Keratinocyte (primary cell): ENCODE data around the gene TAF7. TPM values are rescaled to one million over a fixed set of nuclear protein-coding genes. Genes with fewer than 3 reads are reported as not detected.

Experiments used
- DNase-seq: peaks from one replicate; pipeline ENCODE4 v3.0.0-alpha.2; 2011; ENCODE audit warnings: low read depth, missing footprints, low spot score
- FAIRE-seq: peaks from 2 replicates; lab custom pipeline; 2011; peaks lifted over from hg19 to GRCh38; lab: Jason Lieb, UNC
- H2AFZ ChIP-seq: 2 replicates; pipeline ENCODE4 v1.6.0; 2012; ENCODE audit warnings: low read length, control low read depth, inconsistent platforms; ENCODE audit not compliant: control insufficient read depth
- H3K27ac ChIP-seq: 2 replicates; pipeline ENCODE4 v1.5.1; 2011; ENCODE audit warnings: low read length; ENCODE audit not compliant: control insufficient read depth, insufficient read depth
- H3K27me3 ChIP-seq: 3 replicates; pipeline ENCODE4 v1.6.0; 2011; ENCODE audit warnings: low read length; ENCODE audit not compliant: control insufficient read depth, insufficient read depth; ENCODE audit errors: extremely low read depth
- H3K36me3 ChIP-seq, 2 experiments: 2 replicates in 1 of 2; 3 replicates in 1 of 2; pipeline ENCODE4 v1.5.1; 2011; ENCODE audit warnings: low read length in 2 of 2, mild to moderate bottlenecking in 1 of 2; ENCODE audit not compliant: control insufficient read depth in 2 of 2, insufficient read depth in 2 of 2; ENCODE audit errors: extremely low read depth in 1 of 2
- H3K4me1 ChIP-seq: 3 replicates; pipeline ENCODE4 v1.5.1; 2011; ENCODE audit warnings: low read length; ENCODE audit not compliant: control insufficient read depth, insufficient read depth; ENCODE audit errors: extremely low read depth
- H3K4me2 ChIP-seq: 3 replicates; pipeline ENCODE4 v1.6.0; 2011; ENCODE audit warnings: low read depth, low read length; ENCODE audit not compliant: control insufficient read depth, insufficient read depth; ENCODE audit errors: extremely low read depth
- H3K4me3 ChIP-seq, 3 experiments: fragments of 200-600 bp in 1 of 3; sonication (generic) in 1 of 3; 2 replicates in 2 of 3; 3 replicates in 1 of 3; pipeline ENCODE4 v1.5.1; 2011 to 2016; ENCODE audit warnings: low read length in 3 of 3, mild to moderate bottlenecking in 3 of 3, control low read depth in 2 of 3, inconsistent platforms in 1 of 3, low read depth in 1 of 3, mixed read lengths in 1 of 3, mixed run types in 1 of 3, moderate library complexity in 1 of 3; ENCODE audit not compliant: control insufficient read depth in 2 of 3, insufficient read depth in 2 of 3; ENCODE audit errors: extremely low read depth in 1 of 3
- H3K79me2 ChIP-seq: 2 replicates; pipeline ENCODE4 v1.6.0; 2012; ENCODE audit warnings: low read length; ENCODE audit not compliant: control insufficient read depth, insufficient read depth
- H3K9ac ChIP-seq: 3 replicates; pipeline ENCODE4 v1.6.0; 2011; ENCODE audit warnings: low read length; ENCODE audit not compliant: control insufficient read depth, insufficient read depth; ENCODE audit errors: extremely low read depth
- H3K9me1 ChIP-seq: 3 replicates; pipeline ENCODE4 v1.6.0; 2011; ENCODE audit warnings: low read length; ENCODE audit not compliant: control insufficient read depth, insufficient read depth; ENCODE audit errors: extremely low read depth
- H3K9me3 ChIP-seq: 2 replicates; pipeline ENCODE4 v1.5.1; 2012; ENCODE audit warnings: low read depth, low read length; ENCODE audit not compliant: control insufficient read depth
- H4K20me1 ChIP-seq: 3 replicates; pipeline ENCODE4 v1.6.0; 2011; ENCODE audit warnings: low read length; ENCODE audit not compliant: control insufficient read depth, insufficient read depth; ENCODE audit errors: extremely low read depth
- EZH2 ChIP-seq: IDR thresholded peaks from one replicate; pipeline ENCODE4 v1.6.1; 2012; ENCODE audit warnings: inconsistent platforms, mild to moderate bottlenecking, low read length, moderate library complexity
- dilution Hi-C: fragments of 300-500 bp; cut with MboI; formaldehyde crosslinking; loops from one replicate; pipeline ENCODE4 v1.7.0; 2020; ENCODE audit warnings: low sequenced_read_pairs; ENCODE audit not compliant: extremely low pct_ligation_motif_present
- polyA plus RNA-seq, 5 experiments: library from polyadenylated mRNA; depleted of rRNA in 3 of 5; stranded (reverse) in 3 of 5; stranded (forward) in 1 of 5; unstranded in 1 of 5; fragments of >200 nt; gene quantifications; 1 replicate in 1 of 5; 2 replicates in 3 of 5; 3 replicates in 1 of 5; pipeline versions ENCODE4 v1.2.1 to v1.2.3, GENCODE V29; 2011 to 2012; ENCODE audit warnings: missing spikeins in 2 of 5, low read depth in 1 of 5, low replicate concordance in 1 of 5
- TF ChIP-seq, protein P1 (sequence below), 3 experiments: IDR thresholded peaks in 1 of 3; conservative IDR thresholded peaks in 1 of 3; optimal IDR thresholded peaks in 1 of 3; 2 replicates in 2 of 3; 3 replicates in 1 of 3; pipeline versions ENCODE3 to v1.5.1; 2011; ENCODE audit warnings: low read length in 3 of 3, mild to moderate bottlenecking in 3 of 3, moderate library complexity in 2 of 3, control low read depth in 1 of 3, inconsistent platforms in 1 of 3; ENCODE audit not compliant: insufficient read depth in 2 of 3; ENCODE audit errors: extremely low read depth in 1 of 3

The TAF7 gene
- polyA plus RNA-seq, 1 donor (not counting 4 experiments of a cell fraction or from before 2014, with no cell fraction given): 58.9 TPM

DNA sequence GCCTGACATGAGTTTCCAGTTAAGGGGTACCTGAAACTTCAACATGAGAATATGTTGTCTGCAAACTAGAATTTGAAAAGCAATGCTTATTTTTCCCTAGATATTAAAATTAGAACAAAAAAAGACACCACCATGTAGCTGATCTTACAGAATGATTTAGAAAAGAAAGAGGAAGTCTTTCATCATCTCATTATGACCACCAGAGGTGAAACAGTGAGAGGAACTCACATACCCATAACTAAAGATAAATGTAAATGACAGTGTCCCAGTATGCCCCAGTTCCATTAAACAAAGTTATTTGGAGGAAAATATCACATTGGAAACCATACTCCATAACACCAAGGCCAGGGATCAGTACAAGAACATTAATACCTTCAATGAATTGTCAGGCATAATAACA, 6.9 kb downstream of the TAF7 start:
- Histone ChIP-seq H3K27me3 (no peaks in the 10 kb centered on the region), H3K79me2 (peaks cover 3% of the 10 kb centered on the region), H3K36me3 (peaks cover 0 to under 1% of the 10 kb centered on the region in 2 experiments), H3K4me1 (no peaks in the 10 kb centered on the region), H4K20me1 (no peaks in the 10 kb centered on the region), H3K9ac (no peak overlapping the region), H3K9me3 (peaks cover 10% of the 10 kb centered on the region), H3K9me1 (no peaks in the 10 kb centered on the region), H3K27ac (no peak overlapping the region), H3K4me3 (no peak overlapping the region), H2AFZ (no peak overlapping the region), H3K4me2 (no peak overlapping the region)
- DNase-seq (no peak), FAIRE-seq (no peak)
- TF ChIP-seq, protein P1, sequence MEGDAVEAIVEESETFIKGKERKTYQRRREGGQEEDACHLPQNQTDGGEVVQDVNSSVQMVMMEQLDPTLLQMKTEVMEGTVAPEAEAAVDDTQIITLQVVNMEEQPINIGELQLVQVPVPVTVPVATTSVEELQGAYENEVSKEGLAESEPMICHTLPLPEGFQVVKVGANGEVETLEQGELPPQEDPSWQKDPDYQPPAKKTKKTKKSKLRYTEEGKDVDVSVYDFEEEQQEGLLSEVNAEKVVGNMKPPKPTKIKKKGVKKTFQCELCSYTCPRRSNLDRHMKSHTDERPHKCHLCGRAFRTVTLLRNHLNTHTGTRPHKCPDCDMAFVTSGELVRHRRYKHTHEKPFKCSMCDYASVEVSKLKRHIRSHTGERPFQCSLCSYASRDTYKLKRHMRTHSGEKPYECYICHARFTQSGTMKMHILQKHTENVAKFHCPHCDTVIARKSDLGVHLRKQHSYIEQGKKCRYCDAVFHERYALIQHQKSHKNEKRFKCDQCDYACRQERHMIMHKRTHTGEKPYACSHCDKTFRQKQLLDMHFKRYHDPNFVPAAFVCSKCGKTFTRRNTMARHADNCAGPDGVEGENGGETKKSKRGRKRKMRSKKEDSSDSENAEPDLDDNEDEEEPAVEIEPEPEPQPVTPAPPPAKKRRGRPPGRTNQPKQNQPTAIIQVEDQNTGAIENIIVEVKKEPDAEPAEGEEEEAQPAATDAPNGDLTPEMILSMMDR (optimal IDR thresholded peaks at IDR 0.05 in 1 of 3, IDR thresholded peaks at IDR 0.05 in 1 of 3, conservative IDR thresholded peaks at IDR 0.05 in 1 of 3; ENCODE audit: extremely low read depth in 1 of 3, insufficient read depth in 2 of 3, low read length in 3 of 3): no peak
- no peak for TF ChIP-seq EZH2
- dilution Hi-C loops: no loop called here

DNA sequence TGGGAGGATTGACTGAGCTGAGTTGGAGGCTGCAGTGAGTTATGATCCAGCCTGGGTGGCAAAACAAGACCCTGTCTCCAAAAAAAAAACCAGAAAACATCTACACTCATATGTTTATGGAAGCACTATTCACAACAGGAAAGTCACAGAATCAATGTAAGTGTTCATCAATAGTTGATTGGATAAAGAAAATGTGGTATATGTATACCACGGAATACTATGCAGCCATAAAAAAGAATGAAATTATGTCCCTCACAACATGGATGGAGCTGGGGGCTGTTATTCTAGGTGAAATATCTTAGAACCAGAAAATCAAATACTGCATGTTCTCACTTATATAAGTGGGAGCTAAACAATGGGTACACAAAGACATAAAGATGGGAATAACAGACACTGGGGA, 14.0 kb downstream of the TAF7 start:
- FAIRE-seq (no peak), DNase-seq (no peak)
- no peak overlapping the region for H3K27ac ChIP-seq
- TF ChIP-seq, protein P1 (optimal IDR thresholded peaks at IDR 0.05 in 1 of 3, IDR thresholded peaks at IDR 0.05 in 1 of 3, conservative IDR thresholded peaks at IDR 0.05 in 1 of 3; ENCODE audit: extremely low read depth in 1 of 3, insufficient read depth in 2 of 3, low read length in 3 of 3): no peak
- no peak for TF ChIP-seq EZH2
- dilution Hi-C loops: no loop called here
- no peaks in the 10 kb centered on the region for H3K9me1 ChIP-seq
- H4K20me1 ChIP-seq: no peaks in the 10 kb centered on the region
- no peaks in the 10 kb centered on the region for H3K36me3 ChIP-seq
- H3K9ac ChIP-seq: no peak overlapping the region
- no peaks in the 10 kb centered on the region for H3K27me3 ChIP-seq
- no peaks in the 10 kb centered on the region for H3K79me2 ChIP-seq
- no peaks in the 10 kb centered on the region for H3K4me1 ChIP-seq
- no peak overlapping the region for H2AFZ ChIP-seq
- H3K4me2 ChIP-seq: no peak overlapping the region
- no peak overlapping the region for H3K4me3 ChIP-seq
- peaks cover 12% of the 10 kb centered on the region for H3K9me3 ChIP-seq
